Measurements from ENCODE around the gene SRP9. TPM values are rescaled to one million over a fixed set of nuclear protein-coding genes. Genes with fewer than 3 reads are reported as not detected.

Gene SRP9
- polyA plus RNA-seq: 100 to 1,000 TPM; 129 to 158 TPM

- no peaks in the 10 kb centered on the region for H3K27me3 ChIP-seq (ENCODE audit: control insufficient read depth in 1 of 2, insufficient read depth in 2 of 2, low read length in 2 of 2)
- H3K36me3 ChIP-seq (ENCODE audit: control insufficient read depth in 2 of 2, insufficient read depth in 2 of 2, low read length in 1 of 2): no peaks in the 10 kb centered on the region
- no peaks in the 10 kb centered on the region for H3K9me3 ChIP-seq (ENCODE audit: control insufficient read depth in 2 of 2, insufficient read depth in 1 of 2, low read depth in 1 of 2, low read length in 1 of 2)
- H3K4me1 ChIP-seq (ENCODE audit: control insufficient read depth in 2 of 2, insufficient read depth in 2 of 2, low read length in 1 of 2): peaks cover 0 to 2% of the 10 kb centered on the region in 2 donors
- peak within 1 kb of the TSS; percentile 76 to 82 for H3K4me3 ChIP-seq (ENCODE audit: low read depth in 1 of 2, low read length in 2 of 2)
- H3K27ac ChIP-seq (ENCODE audit: low read depth in 2 of 2, low read length in 1 of 2): peak within 1 kb of the TSS; percentile 97 to 98
- 0% methylated on average over 41 to 46 of the region's 46 CpGs for WGBS, 2 donors
Measured at GRCh38 chr1:225777583-225778336, at the start of gene SRP9. TSS of gene SRP9 (plus strand) at chr1:225777826. CDS start at chr1:225777941, 115 bp downstream.

GRCh38 chr1:225731491-225731890 is 46.1 kb upstream of the SRP9 start:
- no peak overlapping the region for H3K27ac ChIP-seq (ENCODE audit: low read depth in 2 of 2, low read length in 1 of 2)
- no peak overlapping the region for H3K4me3 ChIP-seq (ENCODE audit: low read depth in 1 of 2, low read length in 2 of 2)
- peaks cover 0 to 3% of the 10 kb centered on the region in 2 donors for H3K4me1 ChIP-seq (ENCODE audit: control insufficient read depth in 2 of 2, insufficient read depth in 2 of 2, low read length in 1 of 2)
- no peaks in the 10 kb centered on the region for H3K36me3 ChIP-seq (ENCODE audit: control insufficient read depth in 2 of 2, insufficient read depth in 2 of 2, low read length in 1 of 2)
- no peaks in the 10 kb centered on the region for H3K27me3 ChIP-seq (ENCODE audit: control insufficient read depth in 1 of 2, insufficient read depth in 2 of 2, low read length in 2 of 2)
- no peaks in the 10 kb centered on the region for H3K9me3 ChIP-seq (ENCODE audit: control insufficient read depth in 2 of 2, insufficient read depth in 1 of 2, low read depth in 1 of 2, low read length in 1 of 2)

GRCh38 chr1:225733254-225733653 is 44.4 kb upstream of the SRP9 start:
- no peaks in the 10 kb centered on the region for H3K27me3 ChIP-seq (ENCODE audit: control insufficient read depth in 1 of 2, insufficient read depth in 2 of 2, low read length in 2 of 2)
- no peaks in the 10 kb centered on the region for H3K36me3 ChIP-seq (ENCODE audit: control insufficient read depth in 2 of 2, insufficient read depth in 2 of 2, low read length in 1 of 2)
- H3K9me3 ChIP-seq (ENCODE audit: control insufficient read depth in 2 of 2, insufficient read depth in 1 of 2, low read depth in 1 of 2, low read length in 1 of 2): no peaks in the 10 kb centered on the region
- no peak overlapping the region for H3K27ac ChIP-seq (ENCODE audit: low read depth in 2 of 2, low read length in 1 of 2)
- 86 to 88% methylated on average over 4 of the region's 4 CpGs for WGBS, 2 donors
- no peak overlapping the region for H3K4me3 ChIP-seq (ENCODE audit: low read depth in 1 of 2, low read length in 2 of 2)
- H3K4me1 ChIP-seq (ENCODE audit: control insufficient read depth in 2 of 2, insufficient read depth in 2 of 2, low read length in 1 of 2): peaks cover 0 to 4% of the 10 kb centered on the region in 2 donors

GRCh38 chr1:225735252-225736149 is 42.1 kb upstream of the SRP9 start:
- peaks cover 0 to 4% of the 10 kb centered on the region in 2 donors for H3K4me1 ChIP-seq (ENCODE audit: control insufficient read depth in 2 of 2, insufficient read depth in 2 of 2, low read length in 1 of 2)
- 47 to 55% methylated on average over 12 of the region's 12 CpGs for WGBS, 2 donors
- H3K27ac ChIP-seq (ENCODE audit: low read depth in 2 of 2, low read length in 1 of 2): peak overlapping the region; percentile 11 to 83
- no peaks in the 10 kb centered on the region for H3K9me3 ChIP-seq (ENCODE audit: control insufficient read depth in 2 of 2, insufficient read depth in 1 of 2, low read depth in 1 of 2, low read length in 1 of 2)
- no peak overlapping the region for H3K4me3 ChIP-seq (ENCODE audit: low read depth in 1 of 2, low read length in 2 of 2)
- H3K27me3 ChIP-seq (ENCODE audit: control insufficient read depth in 1 of 2, insufficient read depth in 2 of 2, low read length in 2 of 2): no peaks in the 10 kb centered on the region
- H3K36me3 ChIP-seq (ENCODE audit: control insufficient read depth in 2 of 2, insufficient read depth in 2 of 2, low read length in 1 of 2): no peaks in the 10 kb centered on the region

- no peak overlapping the region for H3K4me3 ChIP-seq (ENCODE audit: low read depth in 1 of 2, low read length in 2 of 2)
- H3K27me3 ChIP-seq (ENCODE audit: control insufficient read depth in 1 of 2, insufficient read depth in 2 of 2, low read length in 2 of 2): no peaks in the 10 kb centered on the region
- no peaks in the 10 kb centered on the region for H3K36me3 ChIP-seq (ENCODE audit: control insufficient read depth in 2 of 2, insufficient read depth in 2 of 2, low read length in 1 of 2)
- H3K27ac ChIP-seq (ENCODE audit: low read depth in 2 of 2, low read length in 1 of 2): peak overlapping the region; percentile 11 to 47
- 73 to 77% methylated on average over 10 of the region's 10 CpGs for WGBS, 2 donors
- H3K9me3 ChIP-seq (ENCODE audit: control insufficient read depth in 2 of 2, insufficient read depth in 1 of 2, low read depth in 1 of 2, low read length in 1 of 2): no peaks in the 10 kb centered on the region
- H3K4me1 ChIP-seq (ENCODE audit: control insufficient read depth in 2 of 2, insufficient read depth in 2 of 2, low read length in 1 of 2): peaks cover 0 to 4% of the 10 kb centered on the region in 2 donors
Measured at GRCh38 chr1:225736437-225737098, 41.1 kb upstream of the SRP9 start.

GRCh38 chr1:225737161-225737560 is 40.5 kb upstream of the SRP9 start:
- Histone ChIP-seq H3K36me3 (ENCODE audit: control insufficient read depth in 2 of 2, insufficient read depth in 2 of 2, low read length in 1 of 2) (no peaks in the 10 kb centered on the region), H3K27ac (ENCODE audit: low read depth in 2 of 2, low read length in 1 of 2) (no peak overlapping the region), H3K4me1 (ENCODE audit: control insufficient read depth in 2 of 2, insufficient read depth in 2 of 2, low read length in 1 of 2) (peaks cover 0 to 4% of the 10 kb centered on the region in 2 donors), H3K27me3 (ENCODE audit: control insufficient read depth in 1 of 2, insufficient read depth in 2 of 2, low read length in 2 of 2) (no peaks in the 10 kb centered on the region), H3K9me3 (ENCODE audit: control insufficient read depth in 2 of 2, insufficient read depth in 1 of 2, low read depth in 1 of 2, low read length in 1 of 2) (no peaks in the 10 kb centered on the region), H3K4me3 (ENCODE audit: low read depth in 1 of 2, low read length in 2 of 2) (no peak overlapping the region)
- WGBS, 2 donors: 61 to 62% methylated on average over 3 of the region's 3 CpGs

- peaks cover 0 to 4% of the 10 kb centered on the region in 2 donors for H3K4me1 ChIP-seq (ENCODE audit: control insufficient read depth in 2 of 2, insufficient read depth in 2 of 2, low read length in 1 of 2)
- WGBS, 2 donors: 95% methylated on average over 3 of the region's 3 CpGs
- H3K27me3 ChIP-seq (ENCODE audit: control insufficient read depth in 1 of 2, insufficient read depth in 2 of 2, low read length in 2 of 2): no peaks in the 10 kb centered on the region
- no peaks in the 10 kb centered on the region for H3K9me3 ChIP-seq (ENCODE audit: control insufficient read depth in 2 of 2, insufficient read depth in 1 of 2, low read depth in 1 of 2, low read length in 1 of 2)
- H3K4me3 ChIP-seq (ENCODE audit: low read depth in 1 of 2, low read length in 2 of 2): no peak overlapping the region
- no peak overlapping the region for H3K27ac ChIP-seq (ENCODE audit: low read depth in 2 of 2, low read length in 1 of 2)
- H3K36me3 ChIP-seq (ENCODE audit: control insufficient read depth in 2 of 2, insufficient read depth in 2 of 2, low read length in 1 of 2): no peaks in the 10 kb centered on the region
Measured at GRCh38 chr1:225737866-225738265, 39.8 kb upstream of the SRP9 start.

GRCh38 chr1:225738763-225739162 is 38.9 kb upstream of the SRP9 start:
- Histone ChIP-seq H3K9me3 (ENCODE audit: control insufficient read depth in 2 of 2, insufficient read depth in 1 of 2, low read depth in 1 of 2, low read length in 1 of 2) (no peaks in the 10 kb centered on the region), H3K4me3 (ENCODE audit: low read depth in 1 of 2, low read length in 2 of 2) (no peak overlapping the region), H3K4me1 (ENCODE audit: control insufficient read depth in 2 of 2, insufficient read depth in 2 of 2, low read length in 1 of 2) (peaks cover 0 to 4% of the 10 kb centered on the region in 2 donors), H3K27ac (ENCODE audit: low read depth in 2 of 2, low read length in 1 of 2) (no peak overlapping the region), H3K36me3 (ENCODE audit: control insufficient read depth in 2 of 2, insufficient read depth in 2 of 2, low read length in 1 of 2) (no peaks in the 10 kb centered on the region), H3K27me3 (ENCODE audit: control insufficient read depth in 1 of 2, insufficient read depth in 2 of 2, low read length in 2 of 2) (no peaks in the 10 kb centered on the region)
- WGBS, 2 donors: 81 to 86% methylated on average over 2 of the region's 2 CpGs

- Histone ChIP-seq H3K4me3 (ENCODE audit: low read depth in 1 of 2, low read length in 2 of 2) (no peak overlapping the region), H3K27me3 (ENCODE audit: control insufficient read depth in 1 of 2, insufficient read depth in 2 of 2, low read length in 2 of 2) (no peaks in the 10 kb centered on the region), H3K4me1 (ENCODE audit: control insufficient read depth in 2 of 2, insufficient read depth in 2 of 2, low read length in 1 of 2) (peaks cover 0 to 4% of the 10 kb centered on the region in 2 donors), H3K27ac (ENCODE audit: low read depth in 2 of 2, low read length in 1 of 2) (no peak overlapping the region), H3K9me3 (ENCODE audit: control insufficient read depth in 2 of 2, insufficient read depth in 1 of 2, low read depth in 1 of 2, low read length in 1 of 2) (no peaks in the 10 kb centered on the region), H3K36me3 (ENCODE audit: control insufficient read depth in 2 of 2, insufficient read depth in 2 of 2, low read length in 1 of 2) (no peaks in the 10 kb centered on the region)
- 93 to 94% methylated on average over 5 of the region's 5 CpGs for WGBS, 2 donors
Measured at GRCh38 chr1:225739542-225740107, 38.0 kb upstream of the SRP9 start.
